VCaP (cell line): ENCODE data around the gene CDH6.

Experiments used
- H3K27ac ChIP-seq: fragments of 450-650 bp; 2 replicates; pipeline ENCODE4 v1.5.1; 2017
- TF ChIP-seq, protein P1 (sequence below): fragments of 450-650 bp; conservative IDR thresholded peaks from 2 replicates; pipeline ENCODE4 v1.5.1; 2017; ENCODE audit warnings: mild to moderate bottlenecking, moderate library complexity

The CDH6 gene

DNA sequence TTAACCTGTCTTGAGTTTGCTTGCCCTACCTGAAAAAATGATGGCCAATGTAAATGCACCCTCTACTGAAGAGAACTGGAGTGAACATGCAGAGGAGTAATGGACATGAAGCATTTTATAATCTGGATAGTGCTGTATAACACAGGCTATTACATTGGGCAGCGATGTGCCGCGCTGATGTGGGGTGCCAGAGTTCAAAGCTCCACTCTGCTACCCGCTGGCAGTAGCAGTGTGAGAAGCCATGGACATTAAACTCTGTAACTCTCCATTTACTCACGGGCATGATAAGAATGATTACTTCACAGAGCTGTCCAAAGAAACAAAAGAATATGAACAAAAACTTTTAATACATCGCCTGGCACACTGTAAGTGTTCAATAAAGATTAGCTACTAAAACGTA, 7.5 kb upstream of the CDH6 start:
- TF ChIP-seq, protein P1, sequence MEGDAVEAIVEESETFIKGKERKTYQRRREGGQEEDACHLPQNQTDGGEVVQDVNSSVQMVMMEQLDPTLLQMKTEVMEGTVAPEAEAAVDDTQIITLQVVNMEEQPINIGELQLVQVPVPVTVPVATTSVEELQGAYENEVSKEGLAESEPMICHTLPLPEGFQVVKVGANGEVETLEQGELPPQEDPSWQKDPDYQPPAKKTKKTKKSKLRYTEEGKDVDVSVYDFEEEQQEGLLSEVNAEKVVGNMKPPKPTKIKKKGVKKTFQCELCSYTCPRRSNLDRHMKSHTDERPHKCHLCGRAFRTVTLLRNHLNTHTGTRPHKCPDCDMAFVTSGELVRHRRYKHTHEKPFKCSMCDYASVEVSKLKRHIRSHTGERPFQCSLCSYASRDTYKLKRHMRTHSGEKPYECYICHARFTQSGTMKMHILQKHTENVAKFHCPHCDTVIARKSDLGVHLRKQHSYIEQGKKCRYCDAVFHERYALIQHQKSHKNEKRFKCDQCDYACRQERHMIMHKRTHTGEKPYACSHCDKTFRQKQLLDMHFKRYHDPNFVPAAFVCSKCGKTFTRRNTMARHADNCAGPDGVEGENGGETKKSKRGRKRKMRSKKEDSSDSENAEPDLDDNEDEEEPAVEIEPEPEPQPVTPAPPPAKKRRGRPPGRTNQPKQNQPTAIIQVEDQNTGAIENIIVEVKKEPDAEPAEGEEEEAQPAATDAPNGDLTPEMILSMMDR = no peak
- H3K27ac ChIP-seq = no peak overlapping the region

DNA sequence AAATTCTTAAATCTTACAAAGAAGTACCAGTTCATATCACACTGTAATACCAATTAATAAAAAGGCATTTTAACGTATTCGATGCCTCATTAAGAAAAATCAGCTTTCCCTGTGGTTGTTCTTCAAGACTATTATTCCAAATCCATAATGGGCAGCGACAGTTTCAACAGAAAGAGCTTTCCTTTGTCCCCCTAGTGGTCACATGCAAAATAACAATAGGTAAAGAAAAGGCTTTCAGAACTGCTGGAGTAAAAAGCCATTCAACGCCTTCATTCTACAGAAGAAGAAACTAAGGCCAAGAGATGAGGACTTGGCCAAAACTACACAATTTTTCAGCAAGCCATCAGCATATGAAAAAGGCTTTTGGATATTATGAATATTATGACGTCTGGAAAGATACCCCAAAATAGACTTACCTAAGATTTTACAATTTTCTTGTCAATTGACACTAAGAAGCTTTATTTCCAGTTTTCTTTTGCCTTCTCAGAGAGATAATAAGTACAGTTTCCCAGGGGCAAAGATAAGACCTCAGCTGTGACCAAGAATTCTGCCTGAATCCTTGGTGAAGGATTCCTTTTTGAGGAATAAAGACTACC, 6.7 kb upstream of the CDH6 start:
- no peak overlapping the region for H3K27ac ChIP-seq
- TF ChIP-seq, protein P1 = peak; percentile 85

DNA sequence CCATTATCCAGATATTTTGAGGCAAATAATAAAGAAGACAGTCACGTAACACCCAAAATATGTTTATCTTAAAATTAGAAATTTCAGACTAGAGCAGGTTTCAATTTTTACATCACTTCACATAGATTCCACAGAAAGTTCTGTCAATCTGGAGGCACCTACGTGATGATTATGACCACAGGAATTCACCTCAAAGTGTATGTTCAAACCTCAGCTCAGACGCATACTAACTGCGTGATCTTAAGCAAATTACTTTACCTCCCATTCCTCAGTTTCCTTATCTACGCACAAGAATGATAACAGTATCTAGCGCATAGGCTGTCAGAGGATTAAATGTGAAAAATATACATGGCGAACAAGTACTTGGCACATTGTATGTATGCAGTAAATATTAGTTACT, 5.9 kb upstream of the CDH6 start:
- no peak overlapping the region for H3K27ac ChIP-seq
- TF ChIP-seq, protein P1 = no peak

DNA sequence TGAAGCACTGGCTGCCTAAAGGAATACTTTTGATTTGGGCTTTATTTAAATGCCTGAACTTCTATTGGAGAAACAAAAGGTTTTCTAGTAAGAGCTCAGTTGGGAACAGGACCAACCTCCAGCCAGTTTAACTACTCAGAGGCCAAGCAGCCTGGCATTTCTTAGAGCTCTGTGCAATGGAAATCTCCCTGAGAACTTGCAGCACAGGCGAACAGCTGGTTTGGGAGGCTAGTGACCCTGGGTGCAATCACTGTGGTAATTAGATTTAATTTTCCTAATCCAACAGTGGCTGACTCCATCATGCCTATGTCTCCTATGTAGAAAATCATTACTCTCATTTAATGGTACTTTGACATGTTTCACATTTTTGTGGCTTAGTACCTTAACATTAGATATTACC, 1.0 kb upstream of the CDH6 start:
- TF ChIP-seq, protein P1 = no peak
- no peak overlapping the region for H3K27ac ChIP-seq

GRCh38 chr5:31193116-31193515, 370 bp upstream of the CDH6 start:
- H3K27ac ChIP-seq = no peak overlapping the region
- TF ChIP-seq, protein P1 = no peak

DNA sequence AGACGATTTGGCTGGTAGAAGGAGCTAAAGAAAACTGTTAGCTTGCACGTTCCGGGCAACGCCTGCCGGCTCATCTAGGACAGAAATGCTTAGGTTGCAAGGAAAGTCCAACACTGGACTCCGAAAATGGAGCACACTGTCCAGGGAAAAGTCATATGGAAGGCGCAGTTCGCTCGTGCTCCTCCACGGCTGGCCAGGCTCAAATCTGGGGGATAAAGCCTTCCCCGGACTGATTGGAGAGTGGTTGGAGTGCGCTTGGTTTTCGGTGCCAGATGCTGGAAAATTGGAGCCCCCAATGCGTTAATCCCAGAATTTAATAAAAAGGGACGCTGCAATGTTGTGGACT, 955 bp downstream of the CDH6 start:
- H3K27ac ChIP-seq = no peak overlapping the region
- TF ChIP-seq, protein P1 = no peak

DNA sequence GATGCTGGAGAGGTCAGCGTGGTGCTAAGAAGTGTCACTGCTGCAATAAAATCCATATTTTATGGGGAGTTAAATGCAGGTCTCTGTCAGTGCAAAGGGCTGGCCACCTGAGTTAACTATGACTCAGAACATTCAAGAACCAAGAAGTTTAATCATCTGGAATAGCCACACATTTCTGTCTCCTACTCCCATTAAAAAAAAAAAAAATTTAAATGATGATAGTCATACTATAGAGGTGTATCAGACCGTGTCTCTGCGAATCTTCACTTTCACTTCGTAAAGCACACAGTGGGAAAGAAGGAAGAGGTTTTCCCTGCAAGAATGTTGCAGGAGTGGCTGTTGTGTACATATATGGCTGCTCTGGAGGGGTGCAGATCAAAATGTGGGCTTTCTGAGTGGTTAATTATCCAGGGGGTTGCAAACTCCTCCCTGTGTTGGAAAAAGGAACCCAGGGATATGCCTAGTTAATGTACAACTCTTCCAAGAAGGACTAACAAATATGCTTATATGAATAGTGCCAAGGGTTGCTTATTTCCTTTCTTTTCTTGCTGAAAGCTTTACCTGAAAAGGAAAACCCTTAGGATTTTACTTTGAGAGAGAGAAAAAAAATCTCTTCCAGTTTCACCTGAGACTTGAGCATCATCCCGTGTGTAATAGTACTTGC, 1.5 kb downstream of the CDH6 start:
- TF ChIP-seq, protein P1 = no peak
- no peak overlapping the region for H3K27ac ChIP-seq
